Measurements from ENCODE around the gene EDRF1. TPM values are rescaled to one million over a fixed set of nuclear protein-coding genes. Genes with fewer than 3 reads are reported as not detected.

EDRF1 gene
- total RNA-seq, 3 donors from 2014 or later (not counting 1 experiment from before 2014, with no cell fraction given), result 40.6 to 66.2 (median 57.5) TPM

DNA sequence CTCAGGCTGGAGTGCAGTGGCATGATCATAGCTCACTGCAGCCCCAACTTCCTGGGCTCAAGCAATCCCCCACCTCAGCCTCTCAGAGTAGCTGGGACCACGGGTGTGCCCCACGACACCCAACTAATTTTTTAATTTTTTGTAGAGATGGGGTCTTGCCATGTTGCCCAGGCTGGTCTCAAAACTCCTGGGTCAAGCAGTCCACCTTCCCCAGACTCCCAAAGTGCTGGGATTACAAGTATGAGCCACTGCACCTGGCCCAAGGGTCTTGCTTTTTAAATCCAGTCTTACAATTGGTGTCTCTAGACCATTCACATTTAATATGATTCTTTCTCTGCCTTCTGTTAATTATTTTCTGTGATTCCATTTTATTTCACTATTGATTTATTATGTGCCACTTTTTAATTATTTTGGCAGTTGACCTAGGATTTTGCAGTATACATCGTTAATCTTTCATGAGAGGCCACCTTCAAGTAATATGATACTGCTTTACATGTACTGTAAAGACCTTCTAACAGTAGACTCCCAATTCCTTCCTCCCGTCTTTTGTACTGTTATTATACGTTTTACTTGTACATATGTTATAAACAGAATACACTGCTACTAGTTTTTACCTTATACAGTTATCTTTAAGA lies 37.5 kb downstream of the EDRF1 start:
- Histone ChIP-seq H3K27ac (ENCODE audit: low read length) (no peak overlapping the region), H3K4me3 (ENCODE audit: low read length) (no peak overlapping the region), H3K9me3 (ENCODE audit: control insufficient read depth, insufficient read depth, low read length) (no peaks in the 10 kb centered on the region), H3K4me1 (ENCODE audit: control insufficient read depth, insufficient read depth, low read length) (no peaks in the 10 kb centered on the region), H3K36me3 (ENCODE audit: control insufficient read depth, insufficient read depth, low read length) (peaks cover 91% of the 10 kb centered on the region), H3K27me3 (ENCODE audit: control insufficient read depth, insufficient read depth, low read length) (no peaks in the 10 kb centered on the region)
- H3K27ac Mint-ChIP-seq, result no peak overlapping the region
- ATAC-seq (no peak), DNase-seq (no peak)
- WGBS (ENCODE audit: insufficient coverage), result 100% methylated on average over 4 of the region's 5 CpGs
- no peaks in the 10 kb centered on the region for H3K9me3 Mint-ChIP-seq
- no peaks in the 10 kb centered on the region for H3K27me3 Mint-ChIP-seq (ENCODE audit: low read depth in 2 of 2)
- peaks cover 56% of the 10 kb centered on the region for H3K36me3 Mint-ChIP-seq
- intact Hi-C loops (cut with micrococcal nuclease), result no loop called here
- TF ChIP-seq, protein P1, sequence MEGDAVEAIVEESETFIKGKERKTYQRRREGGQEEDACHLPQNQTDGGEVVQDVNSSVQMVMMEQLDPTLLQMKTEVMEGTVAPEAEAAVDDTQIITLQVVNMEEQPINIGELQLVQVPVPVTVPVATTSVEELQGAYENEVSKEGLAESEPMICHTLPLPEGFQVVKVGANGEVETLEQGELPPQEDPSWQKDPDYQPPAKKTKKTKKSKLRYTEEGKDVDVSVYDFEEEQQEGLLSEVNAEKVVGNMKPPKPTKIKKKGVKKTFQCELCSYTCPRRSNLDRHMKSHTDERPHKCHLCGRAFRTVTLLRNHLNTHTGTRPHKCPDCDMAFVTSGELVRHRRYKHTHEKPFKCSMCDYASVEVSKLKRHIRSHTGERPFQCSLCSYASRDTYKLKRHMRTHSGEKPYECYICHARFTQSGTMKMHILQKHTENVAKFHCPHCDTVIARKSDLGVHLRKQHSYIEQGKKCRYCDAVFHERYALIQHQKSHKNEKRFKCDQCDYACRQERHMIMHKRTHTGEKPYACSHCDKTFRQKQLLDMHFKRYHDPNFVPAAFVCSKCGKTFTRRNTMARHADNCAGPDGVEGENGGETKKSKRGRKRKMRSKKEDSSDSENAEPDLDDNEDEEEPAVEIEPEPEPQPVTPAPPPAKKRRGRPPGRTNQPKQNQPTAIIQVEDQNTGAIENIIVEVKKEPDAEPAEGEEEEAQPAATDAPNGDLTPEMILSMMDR (IDR thresholded peaks at IDR 0.05), result no peak
- H3K4me1 Mint-ChIP-seq, result peaks cover 0 to 5% of the 10 kb centered on the region in 2 donors
- H3K4me3 Mint-ChIP-seq, result no peak overlapping the region

DNA sequence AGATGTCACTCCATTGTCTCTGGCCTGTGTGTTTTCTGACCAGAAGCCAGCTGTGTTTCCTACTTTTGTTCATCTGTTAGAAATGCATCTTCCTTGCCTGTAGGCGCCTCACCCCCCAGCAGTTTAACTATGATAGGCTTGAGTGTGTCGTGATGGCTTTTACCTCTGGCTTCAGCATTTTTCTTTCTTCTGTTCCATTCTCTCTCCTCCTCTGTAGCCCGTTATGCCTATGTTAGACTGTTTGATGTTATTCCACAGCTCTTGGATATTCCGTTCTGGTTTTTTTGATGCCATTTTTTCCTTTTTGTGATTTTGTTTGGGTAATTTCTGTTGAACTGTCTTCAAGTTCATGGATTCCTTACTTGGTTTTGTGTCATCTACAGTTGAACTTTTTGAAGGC lies 38.2 kb downstream of the EDRF1 start:
- ATAC-seq (no peak), DNase-seq (no peak)
- intact Hi-C loops (cut with micrococcal nuclease), result no loop called here
- no peak overlapping the region for H3K4me3 ChIP-seq (ENCODE audit: low read length)
- H3K27me3 ChIP-seq (ENCODE audit: control insufficient read depth, insufficient read depth, low read length), result no peaks in the 10 kb centered on the region
- no peaks in the 10 kb centered on the region for H3K27me3 Mint-ChIP-seq (ENCODE audit: low read depth in 2 of 2)
- H3K27ac ChIP-seq (ENCODE audit: low read length), result no peak overlapping the region
- H3K9me3 ChIP-seq (ENCODE audit: control insufficient read depth, insufficient read depth, low read length), result no peaks in the 10 kb centered on the region
- TF ChIP-seq, protein P1 (IDR thresholded peaks at IDR 0.05), result no peak
- H3K27ac Mint-ChIP-seq, result no peak overlapping the region
- H3K4me1 Mint-ChIP-seq, result peaks cover 0 to 5% of the 10 kb centered on the region in 2 donors
- H3K4me1 ChIP-seq (ENCODE audit: control insufficient read depth, insufficient read depth, low read length), result no peaks in the 10 kb centered on the region
- no peaks in the 10 kb centered on the region for H3K9me3 Mint-ChIP-seq
- H3K36me3 ChIP-seq (ENCODE audit: control insufficient read depth, insufficient read depth, low read length), result peaks cover 90% of the 10 kb centered on the region
- H3K4me3 Mint-ChIP-seq, result no peak overlapping the region
- 100% methylated on average over 3 of the region's 4 CpGs for WGBS (ENCODE audit: insufficient coverage)
- peaks cover 61% of the 10 kb centered on the region for H3K36me3 Mint-ChIP-seq

DNA sequence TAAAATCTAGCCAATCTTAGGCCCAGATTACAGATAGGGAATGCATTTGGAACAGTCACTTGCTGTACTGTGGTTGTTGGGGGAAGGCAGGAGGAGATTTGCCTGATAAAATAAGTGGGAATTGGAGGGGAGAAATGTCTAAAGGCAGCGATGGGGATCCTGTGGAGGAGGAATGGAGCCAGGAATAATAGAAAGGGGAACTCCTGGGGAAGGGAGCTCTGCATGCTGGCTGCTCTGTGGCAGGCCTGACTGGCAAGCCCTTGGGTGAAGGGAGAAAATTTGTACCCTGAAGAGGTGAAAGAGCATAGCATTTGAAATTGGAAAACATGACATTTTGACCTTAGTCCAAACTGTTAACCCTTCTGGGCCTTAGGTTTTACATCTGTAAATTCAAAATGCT lies 42.5 kb downstream of the EDRF1 start:
- TF ChIP-seq, protein P1 (IDR thresholded peaks at IDR 0.05), result no peak
- no peaks in the 10 kb centered on the region for H3K27me3 ChIP-seq (ENCODE audit: control insufficient read depth, insufficient read depth, low read length)
- no peak for ATAC-seq
- no peaks in the 10 kb centered on the region for H3K4me1 ChIP-seq (ENCODE audit: control insufficient read depth, insufficient read depth, low read length)
- no peaks in the 10 kb centered on the region for H3K9me3 ChIP-seq (ENCODE audit: control insufficient read depth, insufficient read depth, low read length)
- no peak overlapping the region for H3K4me3 ChIP-seq (ENCODE audit: low read length)
- no peak overlapping the region for H3K27ac ChIP-seq (ENCODE audit: low read length)
- H3K36me3 ChIP-seq (ENCODE audit: control insufficient read depth, insufficient read depth, low read length), result peaks cover 82% of the 10 kb centered on the region
- intact Hi-C loops (cut with micrococcal nuclease), result no loop called here
- no peak for DNase-seq
- Mint-ChIP-seq H3K36me3 (peaks cover 29% of the 10 kb centered on the region), H3K9me3 (no peaks in the 10 kb centered on the region), H3K4me1 (peaks cover 0 to 5% of the 10 kb centered on the region in 2 donors), H3K27me3 (ENCODE audit: low read depth in 2 of 2) (no peaks in the 10 kb centered on the region), H3K27ac (no peak overlapping the region), H3K4me3 (no peak overlapping the region)
- WGBS (ENCODE audit: insufficient coverage), result 97% methylated on average over 1 of the region's 1 CpG

All from natural killer cell (primary cell).